GM21825 (cell line): ENCODE measurements around the gene OPCML.

Experiments
- ATAC-seq: cut with Tn5 transposase; IDR thresholded peaks from one replicate; pipeline ENCODE4 v1.9.1; 2021; ENCODE audit warnings: mild to moderate bottlenecking, moderate library complexity; ENCODE audit not compliant: unreplicated experiment

OPCML gene

GRCh38 chr11:132472411-132473172 is 1059.7 kb downstream of the OPCML start:
- ATAC-seq, result no peak

- no peak for ATAC-seq
These were observed 1060.8 kb downstream of the OPCML start for GRCh38 chr11:132471466-132471865.

GRCh38 chr11:132466983-132467382 is 1065.3 kb downstream of the OPCML start:
- ATAC-seq, result no peak

GRCh38 chr11:132464939-132465338 is 1067.4 kb downstream of the OPCML start:
- ATAC-seq, result no peak

- ATAC-seq, result no peak
These were observed 1068.3 kb downstream of the OPCML start for GRCh38 chr11:132464003-132464342.

- ATAC-seq, result no peak
These were observed 1068.9 kb downstream of the OPCML start for GRCh38 chr11:132463295-132464002.

- ATAC-seq, result no peak
These were observed 1072.6 kb downstream of the OPCML start for GRCh38 chr11:132459736-132460135.

GRCh38 chr11:132457445-132457844 is 1074.9 kb downstream of the OPCML start:
- ATAC-seq, result no peak

- no peak for ATAC-seq
These were observed 1075.5 kb downstream of the OPCML start for GRCh38 chr11:132456751-132457328.

GRCh38 chr11:132455044-132455443 is 1077.3 kb downstream of the OPCML start:
- no peak for ATAC-seq

- no peak for ATAC-seq
These were observed 1078.9 kb downstream of the OPCML start for GRCh38 chr11:132453406-132453805.

GRCh38 chr11:132452616-132453015 is 1079.7 kb downstream of the OPCML start:
- no peak for ATAC-seq

- ATAC-seq, result no peak
These were observed 1080.2 kb downstream of the OPCML start for GRCh38 chr11:132451942-132452601.

GRCh38 chr11:132450631-132451030 is 1081.7 kb downstream of the OPCML start:
- no peak for ATAC-seq

- ATAC-seq, result no peak
These were observed 1083.8 kb downstream of the OPCML start for GRCh38 chr11:132448334-132448995.

- no peak for ATAC-seq
These were observed 1084.5 kb downstream of the OPCML start for GRCh38 chr11:132447761-132448160.

- no peak for ATAC-seq
These were observed 1086.4 kb downstream of the OPCML start for GRCh38 chr11:132445859-132446291.

- no peak for ATAC-seq
These were observed 1087.4 kb downstream of the OPCML start for GRCh38 chr11:132444911-132445310.

- no peak for ATAC-seq
These were observed 1092.5 kb downstream of the OPCML start for GRCh38 chr11:132439711-132440255.

GRCh38 chr11:132438418-132438817 is 1093.9 kb downstream of the OPCML start:
- ATAC-seq, result no peak
